ENCODE measurements around the gene ZNF93. TPM values are rescaled to one million over a fixed set of nuclear protein-coding genes. Genes with fewer than 3 reads are reported as not detected.
"Not testable (repeated sequence)": the region's sequence is repeated elsewhere in the genome, so short reads cannot be mapped to it uniquely, and the experiment has no call there.

Gene ZNF93
- total and polyA plus RNA-seq, 8 donors, result 6.2 to 19.4 (median 15.6) TPM

GRCh38 chr19:19911150-19911549 is 10.4 kb downstream of the ZNF93 start:
- DNase-seq (no peak), ATAC-seq (no peak)
- H3K36me3 ChIP-seq, result peaks cover 0 to 32% of the 10 kb centered on the region in 2 donors
- no peaks in the 10 kb centered on the region for H3K4me1 ChIP-seq
- peaks cover 0 to 68% of the 10 kb centered on the region in 2 donors for H3K9me3 ChIP-seq
- H3K27ac ChIP-seq, result no peak overlapping the region
- TF ChIP-seq CTCF (IDR thresholded peaks at IDR 0.05), result no peak
- H3K27me3 ChIP-seq, result no peaks in the 10 kb centered on the region
- intact Hi-C loops (cut with DNase I), result no loop called here
- no peak overlapping the region for H3K4me3 ChIP-seq

- no peak for TF ChIP-seq CTCF (IDR thresholded peaks at IDR 0.05)
- H3K9me3 ChIP-seq, result peaks cover 0 to 65% of the 10 kb centered on the region in 2 donors
- DNase-seq (peak in 2 of 4 donors; percentile 22 to 29), ATAC-seq (no peak)
- intact Hi-C loops (cut with DNase I), result no loop called here
- peaks cover 5 to 42% of the 10 kb centered on the region in 2 donors for H3K36me3 ChIP-seq
- no peak overlapping the region for H3K27ac ChIP-seq
- H3K4me1 ChIP-seq, result no peaks in the 10 kb centered on the region
- H3K27me3 ChIP-seq, result no peaks in the 10 kb centered on the region
- H3K4me3 ChIP-seq, result no peak overlapping the region
These were observed 13.8 kb downstream of the ZNF93 start for GRCh38 chr19:19914596-19914995.

GRCh38 chr19:19930417-19930816 is 29.7 kb downstream of the ZNF93 start:
- DNase-seq; ATAC-seq; H3K27ac ChIP-seq; H3K4me1 ChIP-seq; intact Hi-C loops (cut with DNase I); H3K27me3 ChIP-seq; H3K4me3 ChIP-seq: not testable (repeated sequence)
- TF ChIP-seq CTCF (IDR thresholded peaks at IDR 0.05), result peak; percentile 44 to 48
- Histone ChIP-seq H3K36me3 (peaks cover 0 to 82% of the 10 kb centered on the region in 2 donors), H3K9me3 (peaks cover 7 to 95% of the 10 kb centered on the region in 2 donors)

GRCh38 chr19:19933432-19934314 is 32.9 kb downstream of the ZNF93 start:
- H3K27me3 ChIP-seq; H3K27ac ChIP-seq; H3K4me1 ChIP-seq; ATAC-seq; DNase-seq; intact Hi-C loops (cut with DNase I); H3K4me3 ChIP-seq: not testable (repeated sequence)
- H3K36me3 ChIP-seq, result peaks cover 0 to 51% of the 10 kb centered on the region in 2 donors
- H3K9me3 ChIP-seq, result peaks cover 9 to 95% of the 10 kb centered on the region in 2 donors

- intact Hi-C loops (cut with DNase I), result no loop called here
- no peak for ATAC-seq
- TF ChIP-seq CTCF (IDR thresholded peaks at IDR 0.05), result no peak
- DNase-seq, result no peak
- Histone ChIP-seq H3K9me3 (peaks cover 9 to 97% of the 10 kb centered on the region in 2 donors), H3K27ac (no peak overlapping the region), H3K36me3 (peaks cover 0 to 23% of the 10 kb centered on the region in 2 donors), H3K4me1 (no peaks in the 10 kb centered on the region), H3K27me3 (no peaks in the 10 kb centered on the region), H3K4me3 (no peak overlapping the region)
These were observed 36.7 kb downstream of the ZNF93 start for GRCh38 chr19:19937403-19937802.

Data from left lung (tissue), 10 donors.